Colonic mucosa (tissue), 4 donors: ENCODE measurements around the gene C16orf92. TPM values are rescaled to one million over a fixed set of nuclear protein-coding genes. Genes with fewer than 3 reads are reported as not detected.

Experiments
- DNase-seq: peaks from one replicate; pipeline ENCODE4 v3.0.0-alpha.2; 2020
- H3K27ac ChIP-seq: fragments of 200-600 bp; one replicate; pipeline ENCODE4 v1.8.0; 2021
- H3K27me3 ChIP-seq: fragments of 200-600 bp; one replicate; pipeline ENCODE4 v1.8.0; 2021
- H3K36me3 ChIP-seq: fragments of 200-600 bp; one replicate; pipeline ENCODE4 v1.8.0; 2021
- H3K4me1 ChIP-seq: fragments of 200-600 bp; one replicate; pipeline ENCODE4 v1.8.0; 2021; ENCODE audit warnings: mild to moderate bottlenecking
- H3K4me3 ChIP-seq: fragments of 200-600 bp; one replicate; pipeline ENCODE4 v1.8.0; 2021
- H3K9ac ChIP-seq, 2 donors: one replicate each; pipeline ENCODE4 v1.7.0; 2013; ENCODE audit warnings: control low read depth in 2 of 2, low read depth in 2 of 2, low read length in 2 of 2
- H3K9me3 ChIP-seq: fragments of 200-600 bp; one replicate; pipeline ENCODE4 v1.8.0; 2021
- CTCF ChIP-seq: fragments of 200-600 bp; IDR thresholded peaks from one replicate; pipeline ENCODE4 v1.8.0; 2022; ENCODE audit warnings: antibody characterized with exemption, mild to moderate bottlenecking
- intact Hi-C: fragments of 100-400 bp; cut with DNase I; formaldehyde crosslinking; loops from one replicate; pipeline ENCODE4 v1.14.1; 2022
- total RNA-seq, 2 donors: library from RNA; stranded (reverse); fragmentation: NEBNext Ultra II Directional in 1 of 2; extraction: Animal tissue kit (Norgen Biotek cat#: 25700) in 1 of 2; gene quantifications; one replicate each; pipeline ENCODE4 v1.2.1, GENCODE V29; 2021
- donor health status: healthy.
- donor health status: DM: no; HTN: no; CAD: no.
- donor health status: DM: no; HTN: no; CAD: no.

Gene C16orf92
- total RNA-seq, 2 donors from 2014 or later: not detected

- DNase-seq: no peak
- Histone ChIP-seq H3K36me3 (no peaks in the 10 kb centered on the region), H3K9me3 (no peaks in the 10 kb centered on the region), H3K27me3 (no peaks in the 10 kb centered on the region), H3K4me3 (no peak overlapping the region), H3K4me1 (peaks cover 4% of the 10 kb centered on the region), H3K27ac (no peak overlapping the region), H3K9ac (no peak overlapping the region)
- TF ChIP-seq CTCF: no peak
- intact Hi-C loops: no loop called here
These were observed 32.0 kb upstream of the C16orf92 start for GRCh38 chr16:29990883-29991570.

GRCh38 chr16:29991571-29991904 is 31.5 kb upstream of the C16orf92 start:
- no peaks in the 10 kb centered on the region for H3K27me3 ChIP-seq
- intact Hi-C loops: no loop called here
- H3K27ac ChIP-seq: no peak overlapping the region
- H3K9me3 ChIP-seq: no peaks in the 10 kb centered on the region
- H3K36me3 ChIP-seq: no peaks in the 10 kb centered on the region
- no peak for DNase-seq
- no peak overlapping the region for H3K9ac ChIP-seq
- no peak overlapping the region for H3K4me3 ChIP-seq
- peaks cover 4% of the 10 kb centered on the region for H3K4me1 ChIP-seq
- TF ChIP-seq CTCF: no peak

DNA sequence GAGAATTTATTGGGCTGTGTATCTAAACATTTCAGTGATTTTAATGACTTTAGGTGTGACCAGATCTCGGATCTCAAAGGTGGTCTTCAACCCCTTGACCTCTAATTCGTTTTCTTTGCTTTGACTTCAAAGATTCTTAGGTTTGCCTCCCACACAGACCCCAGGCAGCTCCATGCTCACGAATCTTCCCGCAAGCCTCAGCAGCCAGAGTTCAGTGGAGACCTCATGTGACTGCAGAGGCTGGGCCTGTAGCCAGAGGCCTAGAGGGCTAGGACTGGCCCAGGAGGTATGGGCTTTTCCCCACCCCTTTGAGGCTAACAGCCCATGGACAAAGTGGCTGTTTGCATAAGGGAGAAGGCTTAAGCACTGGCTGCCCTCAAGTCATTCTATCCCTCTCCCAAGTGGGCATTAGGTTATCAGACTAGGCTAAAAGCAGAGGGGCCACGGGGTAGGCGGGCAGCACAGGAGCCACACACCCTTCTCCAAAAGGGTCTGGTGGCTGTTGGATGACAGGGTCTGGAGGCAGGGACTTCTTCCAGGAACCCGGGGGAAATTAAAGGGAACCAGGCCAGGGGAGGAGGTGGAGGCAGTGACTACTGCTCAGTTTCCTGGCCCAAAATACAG is 30.5 kb upstream of the C16orf92 start:
- Histone ChIP-seq H3K27me3 (no peaks in the 10 kb centered on the region), H3K4me3 (no peak overlapping the region), H3K4me1 (peaks cover 9% of the 10 kb centered on the region), H3K36me3 (no peaks in the 10 kb centered on the region), H3K27ac (no peak overlapping the region), H3K9ac (no peak overlapping the region), H3K9me3 (no peaks in the 10 kb centered on the region)
- intact Hi-C loops: no loop called here
- DNase-seq: no peak
- TF ChIP-seq CTCF: no peak

- Histone ChIP-seq H3K9me3 (no peaks in the 10 kb centered on the region), H3K4me3 (no peak overlapping the region), H3K27me3 (no peaks in the 10 kb centered on the region), H3K36me3 (no peaks in the 10 kb centered on the region), H3K27ac (no peak overlapping the region), H3K4me1 (peaks cover 9% of the 10 kb centered on the region), H3K9ac (peak overlapping the region in 1 of 2 donors; percentile 1)
- TF ChIP-seq CTCF: no peak
- intact Hi-C loops: no loop called here
- no peak for DNase-seq
These were observed 29.7 kb upstream of the C16orf92 start for GRCh38 chr16:29993191-29993902.

- no peaks in the 10 kb centered on the region for H3K27me3 ChIP-seq
- no peak overlapping the region for H3K27ac ChIP-seq
- no peak overlapping the region for H3K4me3 ChIP-seq
- intact Hi-C loops: no loop called here
- no peak for DNase-seq
- TF ChIP-seq CTCF: no peak
- no peaks in the 10 kb centered on the region for H3K36me3 ChIP-seq
- H3K9ac ChIP-seq: peak overlapping the region; percentile 1 to 95
- H3K9me3 ChIP-seq: no peaks in the 10 kb centered on the region
- H3K4me1 ChIP-seq: peaks cover 9% of the 10 kb centered on the region
These were observed 28.9 kb upstream of the C16orf92 start for GRCh38 chr16:29993903-29994599.
